GM19438 (cell line): ENCODE data around the gene GPSM3.
"Not testable (repeated sequence)": the region's sequence is repeated elsewhere in the genome, so short reads cannot be mapped to it uniquely, and the experiment has no call there.

Experiments
- ATAC-seq: cut with Tn5 transposase; IDR thresholded peaks from one replicate; pipeline ENCODE4 v1.9.1; 2021; ENCODE audit warnings: low read depth; ENCODE audit not compliant: unreplicated experiment

Gene GPSM3

GRCh38 chr6:32203426-32204267, 11.2 kb upstream of the GPSM3 start:
- ATAC-seq: no peak

GRCh38 chr6:32202186-32202585, 9.7 kb upstream of the GPSM3 start:
- ATAC-seq: no peak

- no peak for ATAC-seq
These were observed 8.4 kb upstream of the GPSM3 start for GRCh38 chr6:32200711-32201475.

- ATAC-seq: no peak
These were observed 6.4 kb upstream of the GPSM3 start for GRCh38 chr6:32198866-32199265.

- ATAC-seq: no peak
These were observed 5.9 kb upstream of the GPSM3 start for GRCh38 chr6:32198345-32198696.

- no peak for ATAC-seq
These were observed 4.5 kb upstream of the GPSM3 start for GRCh38 chr6:32196682-32197616.

- ATAC-seq: peak; percentile 74
These were observed 3.6 kb upstream of the GPSM3 start for GRCh38 chr6:32195902-32196681.

GRCh38 chr6:32195652-32195901, 3.1 kb upstream of the GPSM3 start:
- ATAC-seq: peak; percentile 66

- ATAC-seq: no peak
These were observed 2.6 kb upstream of the GPSM3 start for GRCh38 chr6:32194825-32195651.

GRCh38 chr6:32194388-32194787, 1.9 kb upstream of the GPSM3 start:
- no peak for ATAC-seq

GRCh38 chr6:32193096-32193495, 653 bp upstream of the GPSM3 start:
- not testable (repeated sequence) for ATAC-seq

GRCh38 chr6:32191696-32192607, 491 bp downstream of the GPSM3 start:
- ATAC-seq: no peak

GRCh38 chr6:32190911-32191677, 1.3 kb downstream of the GPSM3 start:
- no peak for ATAC-seq

GRCh38 chr6:32190054-32190851, 2.2 kb downstream of the GPSM3 start, which contains the start of gene PBX2:
Gene PBX2, minus strand, starts transcription at chr6:32190202. Its CDS starts 287 bp downstream, at chr6:32189915.
- ATAC-seq: no peak

- ATAC-seq: no peak
These were observed 2.7 kb downstream of the GPSM3 start for GRCh38 chr6:32189742-32190053.

- no peak for ATAC-seq
These were observed 3.2 kb downstream of the GPSM3 start for GRCh38 chr6:32189069-32189741.
